NCI-H1930 (cell line): ENCODE data around the gene RAPGEF5.

Experiments used
- DNase-seq, 2 experiments: peaks; one replicate each; lab custom pipeline; 2025; lab: John Stamatoyannopoulos, UW

The RAPGEF5 gene

GRCh38 chr7:22302951-22303423, 54.0 kb downstream of the RAPGEF5 start:
- DNase-seq = no peak

DNA sequence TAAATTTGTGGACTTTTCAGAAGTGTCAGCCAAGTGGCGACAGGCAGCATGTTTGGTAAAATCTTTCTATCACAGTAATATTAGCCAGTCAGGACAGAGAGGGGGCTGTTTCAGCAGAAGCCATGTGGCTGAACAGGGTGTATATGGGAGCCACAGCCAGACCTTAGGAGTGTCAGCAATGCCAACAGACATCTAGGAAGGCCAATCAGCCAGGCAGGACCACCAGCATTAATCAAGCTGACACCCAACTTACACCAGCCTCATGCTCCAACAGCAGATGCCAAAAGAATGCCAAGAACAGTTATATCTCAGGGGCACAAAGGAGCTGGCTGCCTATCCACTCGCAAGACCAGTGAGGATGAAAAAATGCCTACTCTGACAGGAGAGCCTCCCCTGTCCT, 54.8 kb downstream of the RAPGEF5 start:
- no peak for DNase-seq

GRCh38 chr7:22301790-22302189, 55.2 kb downstream of the RAPGEF5 start:
- no peak for DNase-seq

DNA sequence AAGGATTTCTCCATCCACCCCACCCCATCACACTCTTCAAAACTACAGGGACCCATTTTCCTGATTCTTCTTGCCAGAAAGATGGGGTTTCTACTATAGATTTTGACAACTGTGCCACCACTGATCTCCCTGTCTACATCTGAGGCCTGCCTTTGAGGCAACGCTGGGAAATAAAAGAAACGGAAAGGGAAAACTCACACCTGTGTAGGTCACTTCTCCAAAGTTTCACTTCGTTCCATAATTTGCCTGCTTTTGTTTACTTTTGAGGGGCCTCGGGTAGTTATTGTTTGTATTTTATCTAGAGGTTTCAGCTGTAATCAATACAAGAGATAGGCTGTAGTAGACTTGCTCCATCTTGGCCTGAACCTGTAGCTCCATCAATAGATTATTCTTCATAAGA, 56.1 kb downstream of the RAPGEF5 start:
- DNase-seq = no peak

DNA sequence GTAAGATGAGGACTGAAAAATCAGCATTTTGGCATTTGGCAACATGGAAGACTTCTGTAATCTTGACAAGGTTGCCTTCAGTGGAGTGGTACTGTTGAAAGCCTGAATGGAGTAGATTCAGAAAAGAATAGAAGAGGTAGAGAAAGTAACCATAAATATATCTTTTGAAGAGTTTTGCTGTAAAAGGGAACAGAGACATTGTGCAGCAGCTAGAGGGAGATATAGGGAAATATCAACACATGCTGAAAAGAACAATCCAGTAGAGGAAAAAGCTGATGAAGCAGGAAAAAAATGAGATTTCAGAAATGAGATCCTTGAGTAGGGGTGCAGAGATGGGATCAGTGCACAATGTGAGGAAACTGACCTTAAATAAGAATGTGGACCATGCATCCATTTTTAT, 60.0 kb downstream of the RAPGEF5 start:
- DNase-seq = no peak

- DNase-seq = no peak
Observed at GRCh38 chr7:22296265-22296566, 60.7 kb downstream of the RAPGEF5 start.

- no peak for DNase-seq
Observed at GRCh38 chr7:22295402-22296264, 61.3 kb downstream of the RAPGEF5 start.

DNA sequence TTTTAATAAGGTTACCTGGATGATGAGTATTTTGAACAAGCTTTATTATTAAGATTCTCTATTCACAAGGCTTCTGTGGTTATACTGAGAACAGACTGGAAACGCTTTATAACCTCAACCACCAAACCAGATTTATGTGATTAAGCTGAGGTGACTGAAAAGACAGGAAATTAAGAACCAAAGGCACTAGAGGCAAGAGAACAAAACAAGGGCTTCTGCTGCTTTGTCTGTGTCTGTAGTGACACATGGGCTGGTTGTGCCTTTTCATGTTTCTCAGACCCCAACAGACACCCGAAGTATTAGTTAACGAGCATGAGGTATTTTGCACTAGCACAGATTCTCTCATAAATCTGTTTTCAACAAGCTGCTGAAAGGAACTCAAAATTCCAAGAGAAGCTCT, 64.4 kb downstream of the RAPGEF5 start:
- no peak for DNase-seq

DNA sequence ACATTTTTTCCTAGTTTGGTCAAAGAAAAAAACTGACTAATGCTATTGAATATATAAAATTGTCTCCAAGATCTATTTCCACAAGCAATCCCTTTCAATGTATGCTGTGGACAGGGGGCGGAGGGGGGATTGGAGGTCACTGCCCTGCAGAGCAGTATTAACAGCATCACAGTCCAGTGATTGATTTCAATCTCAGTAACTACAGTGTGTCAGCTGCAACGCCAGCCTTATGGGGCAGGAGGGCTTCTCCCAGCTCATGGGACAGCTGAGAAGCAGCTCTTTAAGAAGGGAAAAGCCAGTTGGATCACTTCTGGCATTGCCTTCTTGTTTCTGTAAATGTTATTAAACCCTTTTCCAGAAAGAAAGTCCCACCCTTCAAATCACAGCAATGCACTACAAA, 65.0 kb downstream of the RAPGEF5 start:
- no peak for DNase-seq

DNA sequence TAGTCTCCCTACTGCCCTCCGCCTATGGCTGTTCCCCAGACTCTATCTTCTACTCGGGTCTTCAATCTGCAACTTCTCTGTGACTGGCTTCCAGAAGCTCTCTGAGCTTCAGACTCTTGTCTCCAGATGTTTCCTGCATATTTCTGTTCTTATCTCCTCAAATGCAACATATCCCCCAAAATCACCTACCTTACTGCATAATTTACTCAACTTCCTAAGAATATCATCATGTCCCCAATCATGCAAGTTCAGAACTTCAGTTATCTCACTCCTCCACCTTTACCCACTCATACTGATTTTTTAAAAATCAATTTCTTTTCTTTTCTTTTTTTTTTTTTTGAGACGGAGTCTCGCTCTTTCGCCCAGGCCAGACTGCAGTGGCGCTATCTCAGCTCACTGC, 68.8 kb downstream of the RAPGEF5 start:
- no peak for DNase-seq

DNA sequence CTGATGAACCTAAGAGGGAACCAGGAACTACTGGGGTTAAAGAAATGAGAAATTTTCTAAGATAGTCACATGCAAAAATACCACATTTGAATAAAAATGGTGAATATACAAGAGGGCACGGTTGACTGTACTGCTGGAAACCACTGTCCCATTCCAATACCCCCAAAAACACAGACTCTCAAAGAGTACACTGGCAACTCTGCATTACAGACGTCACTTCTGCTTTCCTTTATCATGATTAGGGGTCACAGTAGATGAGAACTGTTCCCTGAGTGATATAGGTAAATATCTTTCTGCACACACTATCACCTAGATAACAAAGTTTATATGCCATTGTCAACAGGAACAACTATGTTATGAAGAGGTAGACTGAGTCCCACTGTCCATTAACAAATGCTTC, 69.5 kb downstream of the RAPGEF5 start:
- DNase-seq = no peak

DNA sequence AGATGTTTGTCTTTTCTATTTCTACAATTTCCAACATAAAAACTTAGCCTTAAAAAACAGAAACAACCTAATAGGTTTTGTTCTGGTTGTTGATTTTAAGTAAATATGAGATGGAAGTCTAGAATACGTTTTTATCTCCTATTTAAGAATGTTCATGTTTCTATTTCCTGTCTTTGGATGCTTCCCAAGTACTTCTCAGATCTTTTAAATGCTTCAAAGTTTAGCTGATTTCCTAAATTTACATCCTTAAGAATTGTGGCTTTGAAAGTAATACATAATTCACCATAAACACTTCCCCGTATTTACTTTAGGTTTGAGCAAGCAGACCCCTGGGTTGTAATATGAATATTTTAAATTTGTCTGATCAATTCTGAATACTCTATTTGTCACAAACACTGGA, 70.5 kb downstream of the RAPGEF5 start:
- DNase-seq = no peak

GRCh38 chr7:22281481-22281880, 75.5 kb downstream of the RAPGEF5 start:
- no peak for DNase-seq

DNA sequence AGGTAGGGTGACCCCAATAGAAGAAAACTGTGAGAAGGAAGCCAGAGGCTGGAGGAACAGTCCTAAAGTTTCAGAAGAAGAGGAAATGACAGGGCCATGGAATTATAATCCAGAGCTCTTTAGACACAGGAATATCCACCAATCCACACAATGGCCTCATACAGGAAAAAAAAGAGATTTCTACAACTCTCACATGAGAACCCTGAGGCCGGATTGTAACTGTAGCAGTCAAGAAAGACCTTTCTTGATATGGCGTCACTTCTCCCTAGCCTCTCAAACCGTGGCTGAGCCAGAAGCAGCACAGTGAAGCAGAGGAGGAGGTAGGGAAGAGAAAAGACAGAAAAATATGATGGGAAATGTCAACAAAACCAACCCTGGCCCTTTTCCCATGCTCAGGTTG, 76.9 kb downstream of the RAPGEF5 start:
- no peak for DNase-seq

DNA sequence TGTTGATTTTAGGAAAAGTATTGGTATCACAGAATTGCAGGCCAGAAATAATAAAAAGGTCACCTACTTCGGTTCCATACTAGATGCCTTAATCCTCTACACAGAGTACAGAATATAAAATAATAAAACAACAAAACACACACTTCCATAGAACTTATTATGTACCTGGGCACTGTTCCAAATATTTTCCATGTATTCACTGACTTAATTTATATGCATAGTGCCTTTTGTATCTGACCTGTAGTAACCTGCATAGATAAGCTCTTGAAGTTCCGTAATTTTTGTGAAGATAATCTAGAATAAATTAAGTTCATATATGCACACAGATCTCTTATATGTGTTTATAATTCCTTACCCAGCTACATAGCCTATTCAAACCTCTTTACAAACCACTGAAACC, 78.3 kb downstream of the RAPGEF5 start:
- no peak for DNase-seq

DNA sequence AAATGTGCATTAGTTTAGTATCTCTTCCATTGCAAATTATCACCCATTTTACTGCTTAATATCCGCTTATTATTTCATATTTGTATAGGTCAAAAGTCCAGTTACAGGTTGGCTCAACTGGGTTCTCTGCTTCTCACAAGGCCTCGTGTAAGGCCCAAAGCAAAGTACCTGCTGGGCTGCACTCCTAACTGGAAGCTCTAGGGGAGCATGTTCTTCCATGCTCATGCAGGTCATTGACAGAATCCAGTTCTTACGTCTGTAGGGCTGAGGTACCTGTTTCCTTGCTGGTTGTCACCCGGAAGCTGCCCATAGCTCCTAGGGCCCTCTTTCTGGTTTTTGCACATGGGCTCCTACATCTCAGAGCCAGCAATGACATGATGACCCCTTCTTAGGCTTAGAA, 79.6 kb downstream of the RAPGEF5 start:
- DNase-seq = no peak

DNA sequence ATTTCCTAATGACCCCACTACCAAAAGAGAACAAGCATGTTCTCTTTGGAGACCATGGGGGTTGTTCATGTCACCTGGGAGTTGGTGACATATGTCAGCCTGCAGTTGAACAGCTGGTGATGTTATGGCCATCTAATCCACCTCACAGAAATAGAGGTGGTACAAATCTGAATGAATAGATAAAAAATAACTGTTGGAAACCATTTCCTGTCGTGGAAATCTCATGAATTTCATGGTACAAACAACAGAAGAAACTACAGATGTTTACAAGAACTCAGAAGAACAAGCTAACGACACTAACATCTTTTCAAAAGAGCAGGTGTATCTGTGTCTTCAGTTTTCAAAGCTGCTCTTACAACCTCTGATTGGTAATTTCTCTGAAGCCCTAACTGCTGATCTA, 81.3 kb downstream of the RAPGEF5 start:
- no peak for DNase-seq

DNA sequence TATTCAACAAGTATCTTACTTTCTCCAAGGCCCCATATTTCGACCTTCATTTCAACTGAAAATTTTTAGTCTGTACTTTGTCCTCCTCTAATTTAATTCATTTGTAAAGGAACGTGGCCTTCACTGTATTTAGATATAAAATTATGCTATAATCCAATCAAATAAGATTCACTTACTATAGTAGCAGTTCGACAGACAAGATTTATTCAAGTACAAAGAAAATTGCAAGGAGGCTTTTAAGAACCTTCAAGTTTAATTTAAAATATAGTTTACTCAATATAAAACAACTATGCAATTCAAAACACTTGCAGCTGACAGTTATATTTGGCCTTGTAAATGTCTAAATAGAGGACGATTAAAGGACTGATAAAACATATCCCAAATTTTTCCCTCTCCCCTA, 85.6 kb downstream of the RAPGEF5 start:
- no peak for DNase-seq

DNA sequence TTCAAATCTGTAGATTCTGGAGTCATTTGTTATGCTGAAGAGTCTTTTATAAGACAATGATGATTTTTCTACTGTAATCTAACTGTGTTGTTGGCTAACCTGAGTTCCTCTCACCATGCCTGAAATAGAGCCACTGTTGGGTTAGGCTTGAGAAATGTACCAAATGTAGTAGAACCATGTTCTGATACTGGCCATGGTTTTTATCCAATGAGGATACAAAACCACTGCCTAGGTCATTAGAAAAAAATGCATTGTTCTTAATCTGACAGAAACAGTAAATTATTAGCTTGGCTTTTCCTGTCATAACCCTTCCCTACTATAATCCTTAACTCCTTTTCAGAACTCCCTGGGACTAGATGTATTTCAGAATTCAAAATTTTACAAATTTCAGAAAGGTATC, 86.6 kb downstream of the RAPGEF5 start:
- DNase-seq = no peak

DNA sequence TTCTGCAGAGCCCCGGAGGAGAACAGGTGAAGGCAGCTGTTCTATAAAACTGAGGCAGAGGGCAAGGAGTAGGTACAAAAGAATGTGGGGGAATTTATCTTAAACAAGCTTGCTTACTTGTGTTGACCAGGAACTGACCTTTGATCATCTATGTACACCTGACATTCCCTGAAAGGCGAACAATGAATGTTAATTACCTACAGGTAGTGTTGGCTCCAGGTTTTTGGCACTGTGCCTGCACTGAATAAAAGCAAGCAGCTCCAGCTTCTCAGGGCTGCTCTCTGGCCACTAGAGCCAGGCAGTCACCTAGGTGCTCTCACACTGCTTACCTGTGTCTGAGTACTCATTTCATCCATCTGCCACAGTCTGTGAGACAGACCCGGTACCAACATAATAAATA, 87.0 kb downstream of the RAPGEF5 start:
- no peak for DNase-seq

DNA sequence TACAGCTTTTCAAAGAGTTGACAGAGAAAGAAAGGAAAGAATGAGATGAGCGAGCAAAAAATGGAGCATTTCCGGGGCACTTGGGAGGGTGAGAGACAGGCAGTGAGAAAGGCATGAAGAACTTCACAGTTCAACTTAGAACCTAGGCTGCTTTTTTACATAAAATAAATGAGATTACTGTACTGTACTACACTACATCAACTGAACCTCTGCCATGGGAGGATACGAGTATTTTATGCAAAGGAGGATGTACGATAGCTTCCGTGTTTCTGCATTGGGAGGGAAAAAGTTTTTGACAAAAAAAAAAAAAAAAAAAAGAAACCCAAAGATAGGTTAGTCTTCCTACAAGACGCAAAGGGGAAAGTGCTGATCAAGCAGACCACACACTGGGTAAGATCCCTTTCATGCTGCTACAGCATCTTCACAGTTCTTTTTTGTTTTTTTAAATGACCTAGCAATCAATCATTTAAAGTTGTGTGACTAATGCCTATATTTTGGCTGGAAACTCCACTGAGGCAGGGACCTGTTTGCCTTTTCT, 88.0 kb downstream of the RAPGEF5 start:
- DNase-seq = no peak

- DNase-seq = no peak
Observed at GRCh38 chr7:22267930-22268615, 88.9 kb downstream of the RAPGEF5 start.

- DNase-seq = no peak
Observed at GRCh38 chr7:22262538-22262937, 94.4 kb downstream of the RAPGEF5 start.
